ENCODE data around the gene HMGCS1. TPM values are rescaled to one million over a fixed set of nuclear protein-coding genes. Genes with fewer than 3 reads are reported as not detected.
"Not testable (repeated sequence)": the region's sequence is repeated elsewhere in the genome, so short reads cannot be mapped to it uniquely, and the experiment has no call there.

HMGCS1 gene
- total RNA-seq, 4 donors from 2014 or later: 3.8 to 113 (median 25.4) TPM

DNA sequence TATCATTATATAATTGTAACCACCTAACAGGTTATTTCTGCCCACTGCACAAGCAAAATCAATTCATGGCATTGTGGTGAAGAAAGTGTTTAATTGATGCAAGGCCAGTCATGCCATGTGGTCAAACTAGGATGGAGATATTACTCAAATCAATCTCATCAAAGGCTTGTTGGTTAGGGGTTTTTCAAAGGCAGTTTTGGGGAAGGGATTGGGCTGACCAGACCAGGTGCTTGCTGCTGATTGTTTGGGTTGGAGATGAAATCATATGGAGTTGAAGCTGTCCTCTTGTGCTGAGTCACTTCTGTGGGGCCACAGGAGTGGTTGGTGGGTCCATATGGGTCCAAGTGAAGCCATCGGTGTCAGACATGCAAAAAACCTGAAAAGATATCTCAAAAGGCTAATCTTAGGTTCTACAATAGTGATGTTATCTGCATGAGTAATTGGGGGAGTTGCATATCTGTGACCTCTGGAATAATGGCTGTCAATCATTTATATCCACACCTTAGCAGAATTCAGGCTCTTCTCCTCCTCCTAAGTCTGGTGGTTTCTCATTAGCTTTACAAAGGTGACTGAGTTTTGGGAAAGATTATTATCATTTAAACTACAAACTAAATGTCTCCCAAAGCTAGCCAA lies 44.9 kb downstream of the HMGCS1 start:
- Histone ChIP-seq H3K27me3 (no peaks in the 10 kb centered on the region), H3K9me3 (no peaks in the 10 kb centered on the region), H3K4me1 (no peaks in the 10 kb centered on the region), H3K36me3 (no peaks in the 10 kb centered on the region), H3K27ac (no peak overlapping the region), H3K4me3 (no peak overlapping the region)
- intact Hi-C loops (cut with DNase I; ENCODE audit: low total_unique reads): no loop called here
- DNase-seq: no peak
- TF ChIP-seq, protein P1, sequence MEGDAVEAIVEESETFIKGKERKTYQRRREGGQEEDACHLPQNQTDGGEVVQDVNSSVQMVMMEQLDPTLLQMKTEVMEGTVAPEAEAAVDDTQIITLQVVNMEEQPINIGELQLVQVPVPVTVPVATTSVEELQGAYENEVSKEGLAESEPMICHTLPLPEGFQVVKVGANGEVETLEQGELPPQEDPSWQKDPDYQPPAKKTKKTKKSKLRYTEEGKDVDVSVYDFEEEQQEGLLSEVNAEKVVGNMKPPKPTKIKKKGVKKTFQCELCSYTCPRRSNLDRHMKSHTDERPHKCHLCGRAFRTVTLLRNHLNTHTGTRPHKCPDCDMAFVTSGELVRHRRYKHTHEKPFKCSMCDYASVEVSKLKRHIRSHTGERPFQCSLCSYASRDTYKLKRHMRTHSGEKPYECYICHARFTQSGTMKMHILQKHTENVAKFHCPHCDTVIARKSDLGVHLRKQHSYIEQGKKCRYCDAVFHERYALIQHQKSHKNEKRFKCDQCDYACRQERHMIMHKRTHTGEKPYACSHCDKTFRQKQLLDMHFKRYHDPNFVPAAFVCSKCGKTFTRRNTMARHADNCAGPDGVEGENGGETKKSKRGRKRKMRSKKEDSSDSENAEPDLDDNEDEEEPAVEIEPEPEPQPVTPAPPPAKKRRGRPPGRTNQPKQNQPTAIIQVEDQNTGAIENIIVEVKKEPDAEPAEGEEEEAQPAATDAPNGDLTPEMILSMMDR (IDR thresholded peaks at IDR 0.05): no peak
- TF ChIP-seq POLR2A (IDR thresholded peaks at IDR 0.05): no peak

DNA sequence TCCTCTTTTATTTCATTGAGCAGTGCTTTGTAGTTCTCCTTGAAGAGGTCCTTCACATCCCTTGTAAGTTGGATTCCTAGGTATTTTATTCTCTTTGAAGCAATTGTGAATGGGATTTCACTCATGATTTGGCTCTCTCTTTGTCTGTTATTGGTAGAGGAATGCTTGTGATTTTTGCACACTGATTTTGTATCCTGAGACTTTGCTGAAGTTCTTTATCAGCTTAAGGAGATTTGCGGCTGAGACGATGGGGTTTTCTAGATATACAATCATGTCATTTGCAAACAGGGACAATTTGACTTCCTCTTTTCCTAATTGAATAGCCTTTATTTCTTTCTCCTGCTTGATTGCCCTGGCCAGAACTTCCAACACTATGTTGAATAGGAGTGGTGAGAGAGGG lies 50.9 kb downstream of the HMGCS1 start:
- H3K36me3 ChIP-seq; intact Hi-C loops (cut with DNase I; ENCODE audit: low total_unique reads); DNase-seq: not testable (repeated sequence)

DNA sequence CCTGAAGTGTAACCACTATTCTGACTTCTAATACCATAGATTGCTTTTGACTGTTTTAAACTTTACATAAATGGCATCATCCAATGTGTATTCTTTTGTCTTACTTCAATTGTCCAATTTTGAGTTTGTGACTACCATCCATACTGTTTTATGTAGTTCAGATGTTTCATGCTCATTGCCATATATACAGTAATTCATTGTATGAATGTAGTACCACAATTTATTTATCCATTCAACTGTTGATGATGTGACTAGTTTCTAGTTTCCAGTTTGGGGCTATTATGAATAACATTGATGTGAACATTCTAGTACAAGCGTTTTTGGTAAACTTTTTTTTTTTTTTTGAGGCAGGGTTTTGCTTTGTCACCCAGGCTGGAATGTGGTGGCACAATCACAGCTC lies 55.1 kb downstream of the HMGCS1 start:
- DNase-seq: no peak
- no peaks in the 10 kb centered on the region for H3K9me3 ChIP-seq
- no peaks in the 10 kb centered on the region for H3K36me3 ChIP-seq
- no peak overlapping the region for H3K27ac ChIP-seq
- TF ChIP-seq, protein P1 (IDR thresholded peaks at IDR 0.05): no peak
- TF ChIP-seq POLR2A (IDR thresholded peaks at IDR 0.05): no peak
- H3K4me3 ChIP-seq: no peak overlapping the region
- H3K4me1 ChIP-seq: no peaks in the 10 kb centered on the region
- intact Hi-C loops (cut with DNase I; ENCODE audit: low total_unique reads): no loop called here
- H3K27me3 ChIP-seq: no peaks in the 10 kb centered on the region

More for the DNA sequence above, 50.9 kb downstream of the HMGCS1 start:
- not testable (repeated sequence) for H3K9me3 ChIP-seq, H3K27ac ChIP-seq, H3K4me1 ChIP-seq, H3K27me3 ChIP-seq, H3K4me3 ChIP-seq

DNA sequence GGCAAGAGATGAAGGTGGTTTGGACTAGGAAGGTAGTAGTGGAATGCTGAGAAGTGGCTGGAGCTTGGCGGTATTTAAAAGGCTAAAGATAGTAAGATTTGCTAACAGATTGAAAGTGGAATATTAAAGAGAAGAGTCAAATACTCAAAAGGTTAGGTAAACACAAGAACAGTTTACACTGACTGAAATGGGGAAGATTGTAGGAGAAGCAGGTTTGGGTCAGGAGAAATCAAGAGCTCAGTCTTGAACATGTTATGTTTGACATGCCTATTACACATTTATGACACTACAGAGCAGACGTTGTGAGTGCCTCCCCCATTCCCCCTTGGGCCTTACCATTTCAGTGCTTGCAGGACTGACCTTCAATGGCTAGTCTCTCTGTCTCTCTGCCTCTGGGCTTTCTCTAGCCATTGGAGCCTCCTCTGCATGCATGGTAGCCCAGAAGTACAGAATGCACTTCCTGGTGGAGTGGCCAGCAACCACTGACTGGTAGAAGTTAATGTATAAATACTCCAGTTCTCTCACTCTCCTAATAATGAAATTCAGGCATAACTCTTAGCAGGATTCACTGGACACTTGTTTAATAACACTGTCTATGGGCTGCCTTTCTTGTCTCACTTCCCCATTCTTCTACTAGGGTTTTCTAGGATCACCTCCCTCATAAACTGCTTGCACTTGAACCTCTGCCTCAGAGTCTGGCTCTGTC lies 56.8 kb downstream of the HMGCS1 start:
- Histone ChIP-seq H3K27ac (no peak overlapping the region), H3K36me3 (no peaks in the 10 kb centered on the region), H3K27me3 (no peaks in the 10 kb centered on the region), H3K4me3 (no peak overlapping the region), H3K9me3 (no peaks in the 10 kb centered on the region), H3K4me1 (no peaks in the 10 kb centered on the region)
- DNase-seq: no peak
- intact Hi-C loops (cut with DNase I; ENCODE audit: low total_unique reads): no loop called here
- TF ChIP-seq, protein P1 (IDR thresholded peaks at IDR 0.05): no peak
- no peak for TF ChIP-seq POLR2A (IDR thresholded peaks at IDR 0.05)

DNA sequence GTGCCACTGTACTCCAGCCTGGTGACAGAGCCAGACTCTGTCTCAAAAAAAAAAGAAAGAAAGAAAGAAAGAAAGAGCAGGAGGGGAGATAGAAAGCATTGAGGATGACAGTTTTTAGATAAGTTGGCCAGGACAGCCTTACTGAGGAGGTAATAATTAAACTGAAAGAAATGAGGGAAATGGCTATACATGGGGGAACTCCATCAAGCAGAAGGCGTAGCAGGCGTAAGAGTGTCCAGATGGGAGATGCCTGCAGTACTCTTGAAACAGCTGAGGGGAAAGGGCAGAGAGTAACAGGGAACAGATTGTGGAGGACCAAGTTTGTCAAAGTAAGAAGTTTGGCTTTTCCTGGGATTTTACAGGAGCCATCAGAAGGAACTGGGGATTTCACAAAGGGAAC lies 57.5 kb downstream of the HMGCS1 start:
- intact Hi-C loops (cut with DNase I; ENCODE audit: low total_unique reads): no loop called here
- Histone ChIP-seq H3K27ac (no peak overlapping the region), H3K4me3 (no peak overlapping the region), H3K27me3 (no peaks in the 10 kb centered on the region), H3K36me3 (no peaks in the 10 kb centered on the region), H3K4me1 (no peaks in the 10 kb centered on the region), H3K9me3 (no peaks in the 10 kb centered on the region)
- TF ChIP-seq, protein P1 (IDR thresholded peaks at IDR 0.05): no peak
- DNase-seq: no peak

Data from uterus (tissue), 4 donors.